Colon (tissue), 2 donors: Measurements from ENCODE around the gene CBX2.
"Not testable (repeated sequence)": the region's sequence is repeated elsewhere in the genome, so short reads cannot be mapped to it uniquely, and the experiment has no call there.

Experiments used
- FAIRE-seq: peaks from 2 replicates; lab custom pipeline; 2012; peaks lifted over from hg19 to GRCh38; lab: Jason Lieb, UNC
- donor health status: control.
- donor health status: control.

Gene CBX2

GRCh38 chr17:79743614-79744013 is 34.3 kb upstream of the CBX2 start:
- no peak for FAIRE-seq

GRCh38 chr17:79745641-79746105 is 32.3 kb upstream of the CBX2 start:
- no peak for FAIRE-seq

- FAIRE-seq: no peak
Observed at GRCh38 chr17:79746889-79747507, 30.9 kb upstream of the CBX2 start.

- no peak for FAIRE-seq
Observed at GRCh38 chr17:79747508-79748294, 30.2 kb upstream of the CBX2 start.

- FAIRE-seq: no peak
Observed at GRCh38 chr17:79748295-79749099, 29.5 kb upstream of the CBX2 start.

- no peak for FAIRE-seq
Observed at GRCh38 chr17:79749156-79749815, 28.7 kb upstream of the CBX2 start.

GRCh38 chr17:79749958-79750357 is 28.0 kb upstream of the CBX2 start:
- FAIRE-seq: no peak

GRCh38 chr17:79750650-79751545 is 27.1 kb upstream of the CBX2 start:
- no peak for FAIRE-seq

GRCh38 chr17:79752175-79752574 is 25.8 kb upstream of the CBX2 start:
- no peak for FAIRE-seq

GRCh38 chr17:79754370-79754769 is 23.6 kb upstream of the CBX2 start:
- FAIRE-seq: no peak

GRCh38 chr17:79754903-79755302 is 23.0 kb upstream of the CBX2 start:
- not testable (repeated sequence) for FAIRE-seq

GRCh38 chr17:79755591-79755990 is 22.4 kb upstream of the CBX2 start:
- FAIRE-seq: no peak

- FAIRE-seq: no peak
Observed at GRCh38 chr17:79757140-79757745, 20.7 kb upstream of the CBX2 start.

- no peak for FAIRE-seq
Observed at GRCh38 chr17:79758271-79758670, 19.7 kb upstream of the CBX2 start.

- FAIRE-seq: no peak
Observed at GRCh38 chr17:79760197-79760906, 17.6 kb upstream of the CBX2 start.

- FAIRE-seq: no peak
Observed at GRCh38 chr17:79761894-79762589, 15.9 kb upstream of the CBX2 start.

GRCh38 chr17:79765708-79766107 is 12.2 kb upstream of the CBX2 start:
- no peak for FAIRE-seq

- no peak for FAIRE-seq
Observed at GRCh38 chr17:79769570-79770506, 8.1 kb upstream of the CBX2 start.
